ENCODE measurements around the gene MAP2K3. TPM values are rescaled to one million over a fixed set of nuclear protein-coding genes. Genes with fewer than 3 reads are reported as not detected.

Gene MAP2K3
- total and polyA plus RNA-seq, 2 donors (not counting 1 experiment from before 2014, with no cell fraction given), result 23.8 to 80.9 TPM

DNA sequence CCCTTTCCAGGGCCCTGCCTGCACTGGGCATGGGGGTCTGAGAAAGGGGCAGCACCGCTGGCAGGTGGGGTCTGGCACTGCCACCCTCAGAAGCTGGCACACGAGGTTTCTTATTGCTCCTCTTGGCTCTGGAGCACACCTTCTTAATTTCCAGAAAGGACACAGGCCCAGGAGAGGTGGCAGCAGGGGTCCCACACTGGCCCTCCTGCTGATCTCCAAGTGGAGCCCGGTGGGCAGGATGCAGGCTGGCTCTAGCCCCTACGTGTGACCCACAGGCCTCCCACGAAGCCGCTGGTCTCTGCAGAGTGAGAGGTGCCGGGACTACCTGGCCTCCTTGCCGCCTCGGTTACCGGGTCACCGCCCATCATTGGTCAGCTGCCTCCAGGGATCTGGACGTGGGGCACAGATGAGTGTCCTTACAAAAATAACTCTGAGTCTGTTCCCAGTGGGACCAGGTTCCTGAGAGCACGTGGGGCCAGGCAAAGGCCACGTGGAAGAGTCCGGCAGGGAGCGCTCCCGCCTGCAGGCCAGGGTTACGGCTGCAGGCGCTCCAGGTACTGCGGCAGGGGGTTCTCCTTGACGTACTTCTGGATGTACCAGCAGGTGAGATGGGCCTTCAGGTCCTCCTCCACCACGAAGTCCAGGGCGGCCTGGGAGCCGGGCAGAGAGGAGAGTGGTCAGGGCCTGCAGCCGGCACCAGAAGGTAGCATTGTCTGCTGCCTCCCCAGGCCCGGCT, 41.6 kb upstream of the MAP2K3 start:
- no peak overlapping the region for H2AFZ ChIP-seq (ENCODE audit: low read length)
- no peak overlapping the region for H3K27ac ChIP-seq (ENCODE audit: insufficient read depth, low read length)
- H3K4me2 ChIP-seq (ENCODE audit: extremely low read depth, insufficient read depth, low read length), result no peak overlapping the region
- H3K27me3 ChIP-seq (ENCODE audit: control insufficient read depth, insufficient read depth, low read length), result peaks cover 3% of the 10 kb centered on the region
- no peaks in the 10 kb centered on the region for H3K9me3 ChIP-seq (ENCODE audit: control insufficient read depth, insufficient read depth, low read depth, low read length)
- no peak overlapping the region for H3K9ac ChIP-seq (ENCODE audit: insufficient read depth, low read length)
- no peaks in the 10 kb centered on the region for H3K79me2 ChIP-seq (ENCODE audit: control insufficient read depth, insufficient read depth, low read length)
- no peak overlapping the region for H3K4me3 ChIP-seq (replicated peaks in 1 of 4; ENCODE audit: control extremely low read depth in 1 of 4, insufficient read depth in 1 of 4, low read depth in 3 of 4, low read length in 4 of 4)
- no peaks in the 10 kb centered on the region for H4K20me1 ChIP-seq (ENCODE audit: control insufficient read depth, extremely low read depth, insufficient read depth, low read length)
- no peak for TF ChIP-seq EZH2 (IDR thresholded peaks at IDR 0.05; ENCODE audit: low read length, missing control alignments)
- TF ChIP-seq, protein P1, sequence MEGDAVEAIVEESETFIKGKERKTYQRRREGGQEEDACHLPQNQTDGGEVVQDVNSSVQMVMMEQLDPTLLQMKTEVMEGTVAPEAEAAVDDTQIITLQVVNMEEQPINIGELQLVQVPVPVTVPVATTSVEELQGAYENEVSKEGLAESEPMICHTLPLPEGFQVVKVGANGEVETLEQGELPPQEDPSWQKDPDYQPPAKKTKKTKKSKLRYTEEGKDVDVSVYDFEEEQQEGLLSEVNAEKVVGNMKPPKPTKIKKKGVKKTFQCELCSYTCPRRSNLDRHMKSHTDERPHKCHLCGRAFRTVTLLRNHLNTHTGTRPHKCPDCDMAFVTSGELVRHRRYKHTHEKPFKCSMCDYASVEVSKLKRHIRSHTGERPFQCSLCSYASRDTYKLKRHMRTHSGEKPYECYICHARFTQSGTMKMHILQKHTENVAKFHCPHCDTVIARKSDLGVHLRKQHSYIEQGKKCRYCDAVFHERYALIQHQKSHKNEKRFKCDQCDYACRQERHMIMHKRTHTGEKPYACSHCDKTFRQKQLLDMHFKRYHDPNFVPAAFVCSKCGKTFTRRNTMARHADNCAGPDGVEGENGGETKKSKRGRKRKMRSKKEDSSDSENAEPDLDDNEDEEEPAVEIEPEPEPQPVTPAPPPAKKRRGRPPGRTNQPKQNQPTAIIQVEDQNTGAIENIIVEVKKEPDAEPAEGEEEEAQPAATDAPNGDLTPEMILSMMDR (conservative IDR thresholded peaks at IDR 0.05 in 1 of 2, IDR thresholded peaks at IDR 0.05 in 1 of 2; ENCODE audit: low read depth in 1 of 2, low read length in 2 of 2), result no peak
- no peak for DNase-seq (ENCODE audit: low read depth in 2 of 2)
- H3K36me3 ChIP-seq (ENCODE audit: control insufficient read depth, insufficient read depth, low read length), result no peaks in the 10 kb centered on the region
- H3K4me1 ChIP-seq (ENCODE audit: control insufficient read depth, extremely low read depth, insufficient read depth, low read length), result no peaks in the 10 kb centered on the region

DNA sequence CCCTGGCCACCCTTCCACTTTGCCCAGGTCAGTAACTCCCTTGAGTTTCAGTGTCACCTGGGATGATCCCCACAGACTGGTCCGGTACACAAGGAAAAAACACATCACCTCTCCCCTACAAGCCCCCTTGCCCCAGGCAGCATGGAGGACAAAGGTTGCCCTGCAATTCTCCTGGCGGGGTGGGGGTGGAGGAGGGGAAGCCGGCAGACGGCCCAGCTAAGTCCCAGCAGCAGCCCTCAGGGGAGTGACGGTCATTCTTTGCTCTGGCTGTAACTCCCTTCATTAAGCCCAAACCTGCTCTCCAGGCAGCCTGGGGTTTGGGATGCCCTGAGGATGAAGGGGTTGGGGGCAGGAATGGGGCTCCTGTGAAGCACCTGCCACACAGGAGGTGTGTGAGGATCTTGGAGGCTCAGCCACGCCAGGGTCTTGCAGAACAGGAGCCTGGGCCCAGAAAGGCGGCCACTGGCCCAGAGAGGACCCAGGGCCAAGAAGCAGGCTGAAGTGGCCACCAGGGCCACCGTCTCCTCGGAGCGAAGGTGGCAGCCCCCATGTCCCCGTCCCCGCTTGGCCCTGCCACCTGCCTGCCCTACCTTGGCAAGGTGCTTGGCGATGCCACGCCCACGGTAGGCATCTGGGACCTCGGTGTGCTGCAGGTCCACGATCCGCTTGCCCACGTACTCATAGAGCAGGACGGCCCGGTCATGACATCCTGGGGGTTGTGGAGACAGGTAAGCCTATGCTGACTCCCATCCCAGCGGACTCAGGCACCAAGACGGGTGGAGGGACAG, 40.8 kb upstream of the MAP2K3 start:
- Histone ChIP-seq H3K27me3 (ENCODE audit: control insufficient read depth, insufficient read depth, low read length) (no peaks in the 10 kb centered on the region), H3K4me1 (ENCODE audit: control insufficient read depth, extremely low read depth, insufficient read depth, low read length) (no peaks in the 10 kb centered on the region), H3K9me3 (ENCODE audit: control insufficient read depth, insufficient read depth, low read depth, low read length) (no peaks in the 10 kb centered on the region), H4K20me1 (ENCODE audit: control insufficient read depth, extremely low read depth, insufficient read depth, low read length) (no peaks in the 10 kb centered on the region), H3K4me2 (ENCODE audit: extremely low read depth, insufficient read depth, low read length) (no peak overlapping the region), H3K36me3 (ENCODE audit: control insufficient read depth, insufficient read depth, low read length) (no peaks in the 10 kb centered on the region), H3K9ac (ENCODE audit: insufficient read depth, low read length) (no peak overlapping the region), H2AFZ (ENCODE audit: low read length) (no peak overlapping the region), H3K27ac (ENCODE audit: insufficient read depth, low read length) (no peak overlapping the region), H3K79me2 (ENCODE audit: control insufficient read depth, insufficient read depth, low read length) (no peaks in the 10 kb centered on the region), H3K4me3 (replicated peaks in 1 of 4; ENCODE audit: control extremely low read depth in 1 of 4, insufficient read depth in 1 of 4, low read depth in 3 of 4, low read length in 4 of 4) (no peak overlapping the region)
- TF ChIP-seq, protein P1 (conservative IDR thresholded peaks at IDR 0.05 in 1 of 2, IDR thresholded peaks at IDR 0.05 in 1 of 2; ENCODE audit: low read depth in 1 of 2, low read length in 2 of 2), result no peak
- no peak for TF ChIP-seq EZH2 (IDR thresholded peaks at IDR 0.05; ENCODE audit: low read length, missing control alignments)
- no peak for DNase-seq (ENCODE audit: low read depth in 2 of 2)

DNA sequence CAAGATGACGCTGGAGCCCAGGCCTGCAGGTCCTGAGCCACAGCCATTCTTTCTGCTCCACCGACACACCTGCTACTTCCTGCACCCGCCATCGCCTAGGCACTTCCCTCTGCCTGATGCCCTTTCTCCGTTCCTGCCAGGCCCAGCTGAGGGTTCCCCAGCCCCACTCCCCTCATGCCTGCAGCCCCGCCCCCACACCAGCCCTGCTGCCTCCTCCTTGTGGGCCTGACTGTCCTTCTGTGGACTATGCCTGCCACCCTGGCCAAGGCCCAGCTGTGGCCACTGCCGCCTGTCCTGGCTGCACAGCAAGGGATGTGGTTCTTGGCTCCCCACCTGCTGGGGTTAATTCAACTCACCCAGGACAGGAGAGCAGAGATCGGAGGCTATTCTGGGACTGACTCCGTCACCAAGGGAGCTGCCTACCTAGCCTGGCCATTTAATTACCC, 38.8 kb upstream of the MAP2K3 start:
- TF ChIP-seq, protein P1 (conservative IDR thresholded peaks at IDR 0.05 in 1 of 2, IDR thresholded peaks at IDR 0.05 in 1 of 2; ENCODE audit: low read depth in 1 of 2, low read length in 2 of 2), result no peak
- no peak overlapping the region for H3K9ac ChIP-seq (ENCODE audit: insufficient read depth, low read length)
- H3K36me3 ChIP-seq (ENCODE audit: control insufficient read depth, insufficient read depth, low read length), result no peaks in the 10 kb centered on the region
- no peak overlapping the region for H3K4me2 ChIP-seq (ENCODE audit: extremely low read depth, insufficient read depth, low read length)
- H3K9me3 ChIP-seq (ENCODE audit: control insufficient read depth, insufficient read depth, low read depth, low read length), result no peaks in the 10 kb centered on the region
- H3K79me2 ChIP-seq (ENCODE audit: control insufficient read depth, insufficient read depth, low read length), result no peaks in the 10 kb centered on the region
- H2AFZ ChIP-seq (ENCODE audit: low read length), result no peak overlapping the region
- no peaks in the 10 kb centered on the region for H4K20me1 ChIP-seq (ENCODE audit: control insufficient read depth, extremely low read depth, insufficient read depth, low read length)
- H3K4me3 ChIP-seq (replicated peaks in 1 of 4; ENCODE audit: control extremely low read depth in 1 of 4, insufficient read depth in 1 of 4, low read depth in 3 of 4, low read length in 4 of 4), result no peak overlapping the region
- H3K4me1 ChIP-seq (ENCODE audit: control insufficient read depth, extremely low read depth, insufficient read depth, low read length), result no peaks in the 10 kb centered on the region
- DNase-seq (ENCODE audit: low read depth in 2 of 2), result no peak
- H3K27ac ChIP-seq (ENCODE audit: insufficient read depth, low read length), result no peak overlapping the region
- H3K27me3 ChIP-seq (ENCODE audit: control insufficient read depth, insufficient read depth, low read length), result no peaks in the 10 kb centered on the region
